Adrenal gland (tissue), 12 donors: Measurements from ENCODE around the gene MYEF2. TPM values are rescaled to one million over a fixed set of nuclear protein-coding genes. Genes with fewer than 3 reads are reported as not detected.

Source experiments
- DNase-seq, 7 donors: peaks; one replicate each; pipeline ENCODE4 v3.0.0-alpha.2; 2019 to 2020
- H3K27ac ChIP-seq, 5 donors: fragments of 200-600 bp; sonication (generic) in 4 of 5; 1 replicate in 3 of 5; 2 replicates in 2 of 5; pipeline versions ENCODE4 v1.5.1 to v1.8.0; 2016 to 2020; ENCODE audit warnings: mild to moderate bottlenecking in 1 of 5
- H3K27me3 ChIP-seq: fragments of 200-600 bp; 2 replicates; pipeline ENCODE4 v1.8.0; 2021
- H3K36me3 ChIP-seq, 2 donors: fragments of 200-600 bp; replicated peaks in 1 of 2; 1 replicate in 1 of 2; 2 replicates in 1 of 2; pipeline versions ENCODE4 v1.5.1 to v1.8.0; 2018 to 2022
- H3K4me1 ChIP-seq, 2 donors: fragments of 200-600 bp; replicated peaks in 1 of 2; 1 replicate in 1 of 2; 2 replicates in 1 of 2; pipeline versions ENCODE4 v1.5.1 to v1.8.0; 2018 to 2021
- H3K4me3 ChIP-seq, 4 donors: fragments of 200-600 bp; sonication (generic) in 3 of 4; one replicate each; pipeline ENCODE4 v1.5.1; 2016 to 2018
- H3K9me3 ChIP-seq, 3 donors: fragments of 200-600 bp; sonication (generic) in 1 of 3; replicated peaks in 1 of 3; 1 replicate in 2 of 3; 2 replicates in 1 of 3; pipeline versions ENCODE4 v1.5.1 to v1.8.0; 2016 to 2021
- CTCF ChIP-seq, 6 experiments: fragments of 450-650 bp in 4 of 6; fragments of 200-600 bp in 2 of 6; sonication (generic) in 1 of 6; IDR thresholded peaks; 1 replicate in 5 of 6; 2 replicates in 1 of 6; pipeline versions ENCODE4 v1.5.1 to v1.8.0; 2016 to 2021; ENCODE audit warnings: antibody characterized with exemption in 6 of 6, mild to moderate bottlenecking in 2 of 6, moderate library complexity in 1 of 6
- POLR2A ChIP-seq, 2 donors: fragments of 450-650 bp; IDR thresholded peaks; one replicate each; pipeline ENCODE4 v1.6.1; 2017; ENCODE audit warnings: antibody characterized with exemption in 2 of 2, mild to moderate bottlenecking in 2 of 2, moderate library complexity in 1 of 2
- WGBS, 4 donors: extraction: QIAGEN DNeasy Blood & Tissue Kit in 2 of 4; methylation state at CpG; one replicate each; pipeline versions ENCODE4 v1.1.5 to v1.1.7; 2013 to 2017; 5-methylcytosine and 5-hydroxymethylcytosine counted together
- intact Hi-C, 2 donors: fragments of 100-400 bp; cut with DNase I; formaldehyde crosslinking; loops; one replicate each; pipeline versions ENCODE4 v1.14.1 to v1.15.0; 2022 to 2023
- polyA plus RNA-seq, 3 donors: library from polyadenylated mRNA; stranded (reverse); fragments of 200-250 nt in 2 of 3; fragments of 350-450 nt in 1 of 3; fragmentation: Illumina TruSeq in 1 of 3; extraction: RNeasy Lipid Tissue Mini Kit (QIAGEN cat#74804) in 1 of 3; gene quantifications; one replicate each; pipeline ENCODE4 v1.2.3, GENCODE V29; 2013 to 2014
- total RNA-seq, 9 donors: library from RNA; depleted of rRNA in 4 of 9; stranded (reverse); fragments of >200 nt in 4 of 9; fragments of 120-200 nt in 1 of 9; fragmentation: NEBNext Ultra II Directional in 1 of 9; extraction: Animal tissue kit (Norgen Biotek cat#: 25700) in 1 of 9; gene quantifications; one replicate each; pipeline versions ENCODE4 v1.1.0 to v1.2.4, GENCODE V29; 2013 to 2023
- donor health status: healthy with polysubstance abuse.
- donor health status: Bipolar disorder and iron deficiency.
- donor health status: DM: yes; HTN: yes; CAD: no.
- donor health status: DM: no; HTN: no; CAD: no.
- donor health status: DM: no; HTN: no; CAD: no.
- donor health status: DM: yes; HTN: yes; CAD: no.

Gene MYEF2
- total and polyA plus RNA-seq, 12 donors, result 5.9 to 57.0 (median 35.2) TPM

- Histone ChIP-seq H3K27me3 (no peaks in the 10 kb centered on the region), H3K27ac (no peak overlapping the region), H3K4me3 (no peak overlapping the region), H3K36me3 (no peaks in the 10 kb centered on the region), H3K4me1 (no peaks in the 10 kb centered on the region), H3K9me3 (no peaks in the 10 kb centered on the region)
- DNase-seq, result no peak
- WGBS, 4 donors, result 87 to 92% (median 89%) methylated on average over 4 of the region's 4 CpGs
- intact Hi-C loops, result no loop called here
- TF ChIP-seq CTCF (IDR thresholded peaks at IDR 0.05), result no peak
- TF ChIP-seq POLR2A (IDR thresholded peaks at IDR 0.05), result no peak
Observed at GRCh38 chr15:48221885-48222284, 43.8 kb upstream of the MYEF2 start.

- Histone ChIP-seq H3K27me3 (no peaks in the 10 kb centered on the region), H3K9me3 (no peaks in the 10 kb centered on the region), H3K4me3 (no peak overlapping the region), H3K36me3 (no peaks in the 10 kb centered on the region), H3K4me1 (no peaks in the 10 kb centered on the region), H3K27ac (no peak overlapping the region)
- no peak for DNase-seq
- TF ChIP-seq POLR2A (IDR thresholded peaks at IDR 0.05), result no peak
- TF ChIP-seq CTCF (IDR thresholded peaks at IDR 0.05), result no peak
- 38 to 51% (median 42%) methylated on average over 1 of the region's 1 CpG for WGBS, 4 donors
- intact Hi-C loops, result no loop called here
Observed at GRCh38 chr15:48221261-48221660, 43.2 kb upstream of the MYEF2 start.

- TF ChIP-seq POLR2A (IDR thresholded peaks at IDR 0.05) (no peak), CTCF (IDR thresholded peaks at IDR 0.05) (no peak)
- Histone ChIP-seq H3K4me1 (no peaks in the 10 kb centered on the region), H3K36me3 (no peaks in the 10 kb centered on the region), H3K4me3 (no peak within 1 kb of the TSS), H3K27me3 (no peaks in the 10 kb centered on the region), H3K27ac (no peak within 1 kb of the TSS), H3K9me3 (no peaks in the 10 kb centered on the region)
- intact Hi-C loops, result no loop called here
- DNase-seq, result no peak
- WGBS, 4 donors, result 88 to 100% (median 92%) methylated on average over 1 of the region's 1 CpG
Observed at GRCh38 chr15:48205981-48206380, 27.9 kb upstream of the MYEF2 start, which contains the start of gene SLC12A1. TSS of gene SLC12A1 (plus strand) at chr15:48206302. CDS start at chr15:48207720, 1,418 bp downstream.

- Histone ChIP-seq H3K9me3 (no peaks in the 10 kb centered on the region), H3K36me3 (no peaks in the 10 kb centered on the region), H3K4me3 (no peak overlapping the region), H3K27ac (no peak overlapping the region), H3K27me3 (no peaks in the 10 kb centered on the region), H3K4me1 (no peaks in the 10 kb centered on the region)
- intact Hi-C loops, result no loop called here
- 78 to 91% (median 86%) methylated on average over 1 of the region's 1 CpG for WGBS, 4 donors
- no peak for DNase-seq
- TF ChIP-seq CTCF (IDR thresholded peaks at IDR 0.05) (no peak), POLR2A (IDR thresholded peaks at IDR 0.05) (no peak)
Observed at GRCh38 chr15:48202068-48202467, 24.0 kb upstream of the MYEF2 start.
